ENCODE data around the gene SYT9. TPM values are rescaled to one million over a fixed set of nuclear protein-coding genes. Genes with fewer than 3 reads are reported as not detected.

The SYT9 gene
- total RNA-seq, 1 donor from 2014 or later: not detected

DNA sequence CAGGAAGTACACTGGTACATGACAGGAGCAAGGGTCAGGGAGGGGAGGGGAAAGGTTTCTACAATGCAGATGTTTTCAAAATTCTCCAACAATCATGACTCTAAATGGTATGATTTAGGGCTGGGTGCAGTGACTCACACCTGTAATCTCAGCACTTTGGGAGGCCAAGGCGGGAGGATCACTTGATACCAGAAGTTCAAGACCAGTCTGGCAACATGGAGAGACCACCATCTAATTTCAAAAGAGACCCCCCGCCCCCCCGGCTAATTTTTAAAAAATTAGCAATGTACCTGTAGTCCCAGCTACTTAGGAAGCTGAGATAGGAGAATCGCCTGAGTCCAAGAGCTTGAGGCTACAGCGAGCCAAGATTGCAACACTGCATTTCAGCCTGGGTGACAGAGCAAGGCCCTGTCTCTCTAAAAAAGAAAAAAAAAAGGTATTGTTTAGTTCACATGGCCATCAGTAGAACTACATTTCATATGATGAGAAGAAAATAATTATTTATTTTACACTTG lies 217.7 kb downstream of the SYT9 start:
- no peak for DNase-seq (ENCODE audit: low read depth)

DNA sequence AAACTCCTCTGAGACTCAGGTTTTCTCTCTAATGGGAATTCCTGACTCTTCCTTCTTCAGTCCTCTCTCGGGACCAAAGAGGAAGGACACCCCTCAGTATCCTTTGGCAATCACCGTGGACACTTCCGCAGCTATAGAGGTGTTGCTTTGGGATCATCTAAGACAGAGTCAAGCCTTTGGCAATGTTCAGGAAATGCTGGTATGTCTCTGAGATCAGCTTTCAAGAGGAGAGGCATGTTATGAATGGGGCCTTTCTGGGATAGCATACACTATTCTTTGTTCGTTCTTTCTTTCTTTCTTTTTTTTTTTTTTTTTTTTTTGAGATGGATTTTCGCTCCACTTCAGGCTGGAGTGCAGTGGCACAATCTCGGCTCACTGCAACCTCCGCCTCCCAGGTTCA lies 219.4 kb downstream of the SYT9 start:
- DNase-seq (ENCODE audit: low read depth): no peak

GRCh38 chr11:7473717-7474116 lies 222.0 kb downstream of the SYT9 start:
- DNase-seq (ENCODE audit: low read depth): no peak

DNA sequence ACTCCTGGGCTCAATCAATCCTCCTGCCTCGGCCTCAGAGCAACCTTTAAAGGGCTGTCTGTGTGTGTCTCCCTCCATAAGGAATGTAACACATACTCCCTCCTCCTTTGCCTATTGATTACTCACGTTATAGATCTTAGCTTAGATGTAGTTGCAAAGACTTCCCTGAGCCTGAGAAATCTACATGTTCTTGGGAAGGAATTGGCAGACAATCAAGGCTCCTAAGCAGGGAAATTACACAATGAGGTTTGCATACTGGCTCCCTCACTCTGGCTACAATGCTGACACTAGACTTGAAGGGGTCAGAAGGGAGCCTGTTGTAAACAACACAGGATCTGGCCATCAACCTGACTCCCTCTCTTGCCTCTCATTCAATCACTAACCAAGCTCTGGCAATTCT lies 228.4 kb downstream of the SYT9 start:
- peak; percentile 21 for DNase-seq (ENCODE audit: low read depth)

- peak; percentile 10 for DNase-seq (ENCODE audit: low read depth)
Observed at GRCh38 chr11:7484131-7484530, 232.4 kb downstream of the SYT9 start.

GRCh38 chr11:7484645-7485044 lies 232.9 kb downstream of the SYT9 start:
- peak; percentile 11 for DNase-seq (ENCODE audit: low read depth)

- DNase-seq (ENCODE audit: low read depth): no peak
Observed at GRCh38 chr11:7485186-7486097, 233.7 kb downstream of the SYT9 start, which contains the start of gene OLFML1. Gene OLFML1 (plus strand): TSS chr11:7485506. CDS start chr11:7485876, 370 bp downstream.

GRCh38 chr11:7486098-7486780 lies 234.5 kb downstream of the SYT9 start:
- DNase-seq (ENCODE audit: low read depth): no peak

- DNase-seq (ENCODE audit: low read depth): no peak
Observed at GRCh38 chr11:7486781-7487140, 235.1 kb downstream of the SYT9 start.

DNA sequence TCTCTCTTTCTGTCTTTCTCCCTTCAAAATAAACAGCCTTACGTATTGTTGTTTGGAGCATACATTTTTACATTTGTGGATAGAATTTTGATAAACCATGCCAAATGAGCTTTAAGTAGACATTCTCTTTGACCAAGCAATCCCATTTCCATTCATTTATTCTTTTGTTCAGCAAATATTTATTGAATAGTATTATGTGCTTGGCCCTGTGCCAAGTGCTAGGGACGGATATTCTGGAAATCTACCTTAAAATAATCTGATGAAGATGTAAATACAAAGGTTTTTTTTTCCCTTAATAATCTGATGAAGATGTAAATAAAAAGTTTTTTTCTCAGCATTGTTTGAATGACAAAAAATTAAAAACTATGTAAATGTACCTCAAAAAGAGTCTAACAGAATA lies 235.7 kb downstream of the SYT9 start:
- DNase-seq (ENCODE audit: low read depth): no peak

GRCh38 chr11:7488681-7489080 lies 237.0 kb downstream of the SYT9 start:
- no peak for DNase-seq (ENCODE audit: low read depth)

DNA sequence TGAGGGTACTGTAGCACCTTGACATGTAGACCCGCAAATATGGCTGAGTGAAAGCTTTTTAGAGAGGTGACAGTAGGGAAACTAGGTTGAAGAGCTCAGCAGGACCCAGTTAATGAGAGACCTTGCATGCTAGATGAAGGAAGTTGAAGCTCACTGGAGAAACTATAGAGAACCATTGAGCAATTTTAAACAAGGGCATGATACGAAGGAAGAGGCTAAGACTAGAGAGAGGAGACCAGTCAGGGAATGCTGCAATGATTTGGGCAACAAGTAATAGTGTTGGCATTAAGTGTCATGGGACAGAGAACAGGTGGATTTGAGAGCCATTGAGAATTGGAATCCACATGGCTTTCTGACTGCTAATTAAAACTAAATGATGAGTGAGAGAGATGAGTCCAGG lies 237.7 kb downstream of the SYT9 start:
- no peak for DNase-seq (ENCODE audit: low read depth)

DNA sequence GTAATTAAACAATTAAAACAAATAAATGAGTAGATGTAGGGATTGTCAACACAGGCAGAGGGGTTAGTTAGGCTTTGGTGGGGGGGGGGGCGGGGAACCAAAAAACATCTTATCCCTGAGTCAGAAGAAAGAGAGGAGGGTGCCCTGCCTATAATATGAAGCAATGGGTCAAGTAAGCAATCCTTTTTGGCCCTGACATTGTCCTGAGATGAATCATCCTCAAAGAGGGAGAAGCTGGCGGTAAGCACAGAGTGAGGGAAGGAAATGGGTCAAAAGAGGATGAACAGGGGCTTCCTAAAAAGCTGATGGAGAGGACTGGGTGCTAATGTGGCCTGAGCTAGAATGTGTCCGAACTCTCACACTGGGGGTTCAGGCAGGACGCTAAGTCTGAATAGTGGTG lies 238.3 kb downstream of the SYT9 start:
- peak; percentile 42 for DNase-seq (ENCODE audit: low read depth)

- no peak for DNase-seq (ENCODE audit: low read depth)
Observed at GRCh38 chr11:7490535-7490934, 238.8 kb downstream of the SYT9 start.

GRCh38 chr11:7492253-7492652 lies 240.5 kb downstream of the SYT9 start:
- DNase-seq (ENCODE audit: low read depth): no peak

- DNase-seq (ENCODE audit: low read depth): no peak
Observed at GRCh38 chr11:7493670-7494069, 242.0 kb downstream of the SYT9 start.

DNA sequence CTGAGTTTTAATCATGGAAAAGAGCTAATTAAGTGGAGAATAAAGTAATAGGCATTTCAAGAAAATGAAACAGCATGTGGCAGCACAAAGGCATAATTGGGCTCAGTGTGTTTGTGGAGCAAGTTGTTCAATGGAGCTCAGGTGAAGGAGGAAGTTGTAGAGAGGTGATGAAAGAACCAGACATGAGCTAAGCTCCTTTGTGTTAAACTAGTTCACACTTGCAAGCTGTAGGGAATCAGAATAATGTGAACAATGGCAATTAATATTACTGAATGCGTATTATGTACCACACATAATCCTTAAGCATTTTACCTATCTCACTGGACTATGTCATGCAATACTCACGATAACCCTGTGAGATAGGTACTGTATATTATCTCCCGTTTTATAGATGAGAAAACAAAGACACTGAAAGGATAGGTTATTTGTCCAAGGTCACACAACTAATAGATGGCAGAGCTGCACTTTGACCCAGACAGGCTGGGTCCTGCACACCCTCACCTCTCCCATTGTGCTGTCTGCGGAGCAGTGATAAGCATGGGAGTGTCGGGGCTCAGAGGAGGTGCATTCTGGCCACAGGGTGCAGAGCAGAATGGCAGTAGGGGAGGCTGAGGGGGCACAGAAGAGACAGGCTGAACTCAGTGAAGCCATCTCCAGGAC lies 242.5 kb downstream of the SYT9 start:
- DNase-seq (ENCODE audit: low read depth): no peak

- no peak for DNase-seq (ENCODE audit: low read depth)
Observed at GRCh38 chr11:7495882-7496551, 244.3 kb downstream of the SYT9 start.

GRCh38 chr11:7498193-7498592 lies 246.5 kb downstream of the SYT9 start:
- DNase-seq (ENCODE audit: low read depth): no peak

- DNase-seq (ENCODE audit: low read depth): no peak
Observed at GRCh38 chr11:7499081-7499480, 247.4 kb downstream of the SYT9 start.

- DNase-seq (ENCODE audit: low read depth): no peak
Observed at GRCh38 chr11:7500251-7500650, 248.5 kb downstream of the SYT9 start.

GRCh38 chr11:7501251-7501650 lies 249.5 kb downstream of the SYT9 start:
- DNase-seq (ENCODE audit: low read depth): no peak
